ENCODE measurements around the gene IFNLR1.

IFNLR1 gene

DNA sequence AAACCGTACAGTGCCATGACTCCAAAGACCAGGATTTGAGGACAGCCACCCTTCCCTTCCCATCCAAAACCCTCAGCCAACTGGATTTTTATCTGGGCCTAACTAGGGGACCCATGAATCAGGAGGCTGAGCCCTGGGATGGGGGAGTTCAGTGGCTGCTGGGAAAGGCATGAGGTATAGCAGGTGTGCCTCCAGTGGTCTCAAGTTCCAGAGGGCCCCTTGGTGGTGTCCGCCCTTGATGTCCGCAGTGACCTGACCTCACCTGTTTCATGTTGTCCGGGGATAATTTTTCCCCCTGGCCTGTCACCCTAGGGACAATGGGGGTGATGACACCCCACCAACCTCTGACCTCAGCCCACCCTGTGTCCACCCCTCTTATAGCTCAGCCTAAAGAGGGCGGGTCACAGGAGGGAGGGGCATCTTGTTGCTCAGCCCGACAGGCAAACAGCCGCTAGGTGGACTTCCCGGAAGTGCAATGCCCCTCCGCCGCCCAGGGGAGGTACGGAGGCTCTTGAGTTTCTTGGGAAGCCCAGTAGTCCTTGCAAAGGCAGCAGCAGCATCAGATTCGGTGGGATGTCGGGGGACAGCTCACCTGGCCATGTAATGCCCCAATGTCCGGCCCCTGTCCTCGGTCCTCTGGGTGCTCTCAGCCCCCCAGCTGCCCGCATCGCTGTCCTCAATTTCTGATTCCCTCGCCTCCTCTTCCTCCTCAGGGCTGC lies 30.4 kb downstream of the IFNLR1 start:
- Histone ChIP-seq H3K36me3 (ENCODE audit: insufficient read depth, low read length) (no peaks in the 10 kb centered on the region), H3K27me3 (ENCODE audit: control insufficient read depth, insufficient read depth, low read length) (peaks cover 39% of the 10 kb centered on the region), H3K9ac (ENCODE audit: low read depth, low read length) (no peak overlapping the region), H3K4me1 (ENCODE audit: control insufficient read depth, insufficient read depth, low read length) (no peaks in the 10 kb centered on the region), H3K4me2 (ENCODE audit: low read length) (no peak overlapping the region), H3K4me3 (ENCODE audit: low read length) (no peak overlapping the region), H3K9me3 (replicated peaks; ENCODE audit: low read length) (no peaks in the 10 kb centered on the region)

GRCh38 chr1:24155011-24155782 lies 31.9 kb downstream of the IFNLR1 start:
- Histone ChIP-seq H3K36me3 (ENCODE audit: insufficient read depth, low read length) (no peaks in the 10 kb centered on the region), H3K9me3 (replicated peaks; ENCODE audit: low read length) (no peaks in the 10 kb centered on the region), H3K4me1 (ENCODE audit: control insufficient read depth, insufficient read depth, low read length) (peaks cover 5% of the 10 kb centered on the region), H3K4me2 (ENCODE audit: low read length) (no peak overlapping the region), H3K27me3 (ENCODE audit: control insufficient read depth, insufficient read depth, low read length) (peaks cover 48% of the 10 kb centered on the region), H3K9ac (ENCODE audit: low read depth, low read length) (no peak overlapping the region), H3K4me3 (ENCODE audit: low read length) (no peak overlapping the region)

GRCh38 chr1:24154215-24154614 lies 32.9 kb downstream of the IFNLR1 start:
- peaks cover 48% of the 10 kb centered on the region for H3K27me3 ChIP-seq (ENCODE audit: control insufficient read depth, insufficient read depth, low read length)
- H3K36me3 ChIP-seq (ENCODE audit: insufficient read depth, low read length): no peaks in the 10 kb centered on the region
- H3K4me3 ChIP-seq (ENCODE audit: low read length): no peak overlapping the region
- no peak overlapping the region for H3K4me2 ChIP-seq (ENCODE audit: low read length)
- H3K9me3 ChIP-seq (replicated peaks; ENCODE audit: low read length): no peaks in the 10 kb centered on the region
- peaks cover 14% of the 10 kb centered on the region for H3K4me1 ChIP-seq (ENCODE audit: control insufficient read depth, insufficient read depth, low read length)
- H3K9ac ChIP-seq (ENCODE audit: low read depth, low read length): no peak overlapping the region

DNA sequence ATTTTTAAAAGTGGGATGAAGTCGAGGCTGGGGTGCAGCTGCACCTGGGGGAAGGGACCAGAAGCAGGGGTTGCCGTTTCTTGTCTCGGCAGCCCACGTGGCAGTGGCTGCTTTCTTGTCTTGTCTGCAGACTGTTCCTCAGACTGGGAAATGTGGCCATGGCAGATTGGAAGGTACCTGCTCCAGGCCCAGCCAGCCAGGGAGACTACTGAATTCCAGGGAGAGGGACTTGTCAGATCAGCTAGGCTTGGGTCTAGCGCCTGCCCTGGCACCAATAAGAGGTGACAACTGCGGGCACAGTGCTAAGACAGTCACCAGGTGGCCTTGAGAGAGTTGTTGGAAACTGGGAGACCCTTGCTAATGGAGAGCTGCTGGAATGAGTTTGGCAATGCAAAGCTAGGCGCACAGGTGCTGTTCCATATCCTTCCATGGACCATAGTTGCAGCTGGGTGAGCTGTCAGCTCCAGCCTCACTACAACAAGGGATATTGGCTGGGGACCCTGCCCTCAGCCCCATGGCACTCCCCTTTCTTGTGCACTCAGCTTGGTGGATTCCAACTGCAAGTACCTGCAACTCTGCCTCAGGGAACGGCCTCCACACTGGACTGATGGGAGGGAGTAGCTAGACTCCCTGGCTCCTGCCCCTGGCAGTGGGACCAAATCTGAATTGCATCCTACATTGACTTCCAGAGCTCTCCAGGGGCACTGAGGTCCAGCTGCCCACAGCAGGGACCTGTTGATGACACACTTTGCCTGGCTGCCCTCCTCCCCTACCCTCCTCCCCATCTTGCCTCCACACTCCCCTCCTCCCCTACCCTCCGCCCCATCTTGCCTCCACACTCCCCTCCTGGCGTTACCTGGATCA lies 34.2 kb downstream of the IFNLR1 start:
- no peak overlapping the region for H3K4me2 ChIP-seq (ENCODE audit: low read length)
- H3K27me3 ChIP-seq (ENCODE audit: control insufficient read depth, insufficient read depth, low read length): peaks cover 41% of the 10 kb centered on the region
- H3K36me3 ChIP-seq (ENCODE audit: insufficient read depth, low read length): no peaks in the 10 kb centered on the region
- no peak overlapping the region for H3K4me3 ChIP-seq (ENCODE audit: low read length)
- H3K4me1 ChIP-seq (ENCODE audit: control insufficient read depth, insufficient read depth, low read length): peaks cover 14% of the 10 kb centered on the region
- H3K9me3 ChIP-seq (replicated peaks; ENCODE audit: low read length): no peaks in the 10 kb centered on the region
- no peak overlapping the region for H3K9ac ChIP-seq (ENCODE audit: low read depth, low read length)

- no peak overlapping the region for H3K9ac ChIP-seq (ENCODE audit: low read depth, low read length)
- H3K27me3 ChIP-seq (ENCODE audit: control insufficient read depth, insufficient read depth, low read length): peaks cover 42% of the 10 kb centered on the region
- no peak overlapping the region for H3K4me2 ChIP-seq (ENCODE audit: low read length)
- H3K36me3 ChIP-seq (ENCODE audit: insufficient read depth, low read length): no peaks in the 10 kb centered on the region
- H3K4me3 ChIP-seq (ENCODE audit: low read length): no peak overlapping the region
- H3K9me3 ChIP-seq (replicated peaks; ENCODE audit: low read length): no peaks in the 10 kb centered on the region
- peaks cover 14% of the 10 kb centered on the region for H3K4me1 ChIP-seq (ENCODE audit: control insufficient read depth, insufficient read depth, low read length)
These were observed 35.9 kb downstream of the IFNLR1 start for GRCh38 chr1:24151175-24151533.

DNA sequence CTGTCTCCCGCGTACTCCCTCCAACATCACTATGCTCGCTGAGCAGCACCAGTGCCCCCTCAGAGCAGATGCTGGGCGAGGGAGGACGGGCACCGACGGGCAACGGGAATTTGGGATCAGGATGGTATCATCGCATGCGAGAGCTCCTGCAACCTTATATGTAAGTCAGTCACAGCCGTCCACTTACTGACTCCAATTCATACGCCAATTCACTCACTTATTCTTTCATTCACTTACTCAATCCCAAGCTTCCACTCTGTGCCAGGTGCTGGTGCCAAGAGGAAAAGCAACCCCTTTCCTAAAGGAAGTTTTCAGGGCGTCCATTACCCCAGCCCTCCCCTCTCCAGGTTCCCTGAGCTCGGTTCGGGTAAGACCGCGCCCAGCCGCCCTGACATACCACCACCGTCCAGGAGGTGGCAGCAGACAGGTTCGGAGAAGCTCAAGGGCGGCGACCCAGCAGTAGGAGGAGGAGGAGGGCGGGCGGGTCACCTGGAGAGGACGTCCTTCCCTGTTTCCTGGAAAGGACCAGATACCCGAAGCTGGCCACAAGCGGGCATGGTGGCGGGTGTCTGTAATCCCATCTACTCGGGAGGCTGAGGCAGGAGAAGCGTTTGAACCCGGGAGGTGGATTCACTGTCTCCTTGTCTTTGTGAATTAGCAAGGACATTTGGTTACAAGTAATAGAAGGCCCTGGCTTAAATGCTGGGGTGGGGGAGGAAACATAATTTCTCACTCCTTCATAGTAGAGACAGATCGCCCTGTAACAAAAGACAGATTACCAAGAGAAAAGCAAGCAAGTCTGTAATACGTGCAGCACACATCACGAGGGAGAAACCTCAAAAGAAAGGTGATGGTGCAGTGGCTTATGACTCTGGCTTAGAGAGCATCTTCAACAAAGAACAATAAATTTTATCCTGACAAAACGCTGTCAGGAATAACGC lies 36.6 kb downstream of the IFNLR1 start:
- Histone ChIP-seq H3K36me3 (ENCODE audit: insufficient read depth, low read length) (no peaks in the 10 kb centered on the region), H3K27me3 (ENCODE audit: control insufficient read depth, insufficient read depth, low read length) (peaks cover 45% of the 10 kb centered on the region), H3K4me3 (ENCODE audit: low read length) (peak overlapping the region; percentile 57), H3K9ac (ENCODE audit: low read depth, low read length) (no peak overlapping the region), H3K4me2 (ENCODE audit: low read length) (peak overlapping the region; percentile 83), H3K4me1 (ENCODE audit: control insufficient read depth, insufficient read depth, low read length) (peaks cover 14% of the 10 kb centered on the region), H3K9me3 (replicated peaks; ENCODE audit: low read length) (no peaks in the 10 kb centered on the region)

- Histone ChIP-seq H3K4me2 (ENCODE audit: low read length) (peak overlapping the region; percentile 83), H3K4me3 (ENCODE audit: low read length) (peak overlapping the region; percentile 57), H3K9ac (ENCODE audit: low read depth, low read length) (no peak overlapping the region), H3K36me3 (ENCODE audit: insufficient read depth, low read length) (no peaks in the 10 kb centered on the region), H3K9me3 (replicated peaks; ENCODE audit: low read length) (no peaks in the 10 kb centered on the region), H3K27me3 (ENCODE audit: control insufficient read depth, insufficient read depth, low read length) (peaks cover 48% of the 10 kb centered on the region), H3K4me1 (ENCODE audit: control insufficient read depth, insufficient read depth, low read length) (peaks cover 14% of the 10 kb centered on the region)
These were observed 37.2 kb downstream of the IFNLR1 start for GRCh38 chr1:24149866-24150233.

- Histone ChIP-seq H3K9ac (ENCODE audit: low read depth, low read length) (no peak overlapping the region), H3K4me3 (ENCODE audit: low read length) (no peak overlapping the region), H3K4me2 (ENCODE audit: low read length) (no peak overlapping the region), H3K9me3 (replicated peaks; ENCODE audit: low read length) (no peaks in the 10 kb centered on the region), H3K27me3 (ENCODE audit: control insufficient read depth, insufficient read depth, low read length) (peaks cover 60% of the 10 kb centered on the region), H3K36me3 (ENCODE audit: insufficient read depth, low read length) (no peaks in the 10 kb centered on the region), H3K4me1 (ENCODE audit: control insufficient read depth, insufficient read depth, low read length) (peaks cover 14% of the 10 kb centered on the region)
These were observed 39.3 kb downstream of the IFNLR1 start for GRCh38 chr1:24147816-24148215.

DNA sequence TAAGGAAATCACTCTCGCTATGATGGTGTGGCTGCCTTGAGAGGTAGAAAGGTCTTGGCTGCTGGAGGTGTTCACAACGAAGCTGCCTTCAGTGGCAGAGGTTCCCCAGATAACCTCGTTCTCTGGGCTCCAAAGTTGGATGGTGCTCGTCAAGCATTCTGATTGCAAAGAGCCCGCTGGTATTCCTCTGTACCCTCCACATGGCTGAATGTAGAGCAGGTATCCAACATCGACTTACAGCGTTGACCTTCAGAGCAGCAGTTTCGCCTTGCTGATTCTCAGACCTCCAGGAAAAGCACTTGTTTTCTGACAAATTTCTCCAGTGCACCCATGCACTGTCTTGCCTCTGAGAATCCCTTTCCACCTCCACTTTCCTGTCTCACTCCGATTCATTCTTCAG lies 39.9 kb downstream of the IFNLR1 start:
- peaks cover 56% of the 10 kb centered on the region for H3K27me3 ChIP-seq (ENCODE audit: control insufficient read depth, insufficient read depth, low read length)
- no peak overlapping the region for H3K9ac ChIP-seq (ENCODE audit: low read depth, low read length)
- H3K4me2 ChIP-seq (ENCODE audit: low read length): no peak overlapping the region
- H3K9me3 ChIP-seq (replicated peaks; ENCODE audit: low read length): no peaks in the 10 kb centered on the region
- peaks cover 19% of the 10 kb centered on the region for H3K4me1 ChIP-seq (ENCODE audit: control insufficient read depth, insufficient read depth, low read length)
- H3K4me3 ChIP-seq (ENCODE audit: low read length): no peak overlapping the region
- H3K36me3 ChIP-seq (ENCODE audit: insufficient read depth, low read length): no peaks in the 10 kb centered on the region

GRCh38 chr1:24142546-24143534 lies 44.2 kb downstream of the IFNLR1 start, which contains the start of gene IL22RA1:
Gene IL22RA1 (minus strand): TSS chr1:24143140. CDS start chr1:24143082, 58 bp downstream.
- peak within 1 kb of the TSS; percentile 51 for H3K9ac ChIP-seq (ENCODE audit: low read depth, low read length)
- H3K4me1 ChIP-seq (ENCODE audit: control insufficient read depth, insufficient read depth, low read length): peaks cover 5% of the 10 kb centered on the region
- peak within 1 kb of the TSS; percentile 95 for H3K4me2 ChIP-seq (ENCODE audit: low read length)

More at GRCh38 chr1:24142546-24143534, 44.2 kb downstream of the IFNLR1 start, which contains the start of gene IL22RA1:
- H3K9me3 ChIP-seq (replicated peaks; ENCODE audit: low read length): no peaks in the 10 kb centered on the region
- peaks cover 42% of the 10 kb centered on the region for H3K27me3 ChIP-seq (ENCODE audit: control insufficient read depth, insufficient read depth, low read length)
- no peaks in the 10 kb centered on the region for H3K36me3 ChIP-seq (ENCODE audit: insufficient read depth, low read length)
- H3K4me3 ChIP-seq (ENCODE audit: low read length): peak within 1 kb of the TSS; percentile 81
